Right ventricle myocardium inferior (tissue), 1 donor: ENCODE measurements around the gene CIP2A. TPM values are rescaled to one million over a fixed set of nuclear protein-coding genes. Genes with fewer than 3 reads are reported as not detected.

Source experiments
- ATAC-seq: fragments of 200-7000 bp; cut with Tn5 transposase; one replicate; pipeline ENCODE4 v1.9.1; 2020; ENCODE audit warnings: mild to moderate bottlenecking, moderate library complexity
- DNase-seq: peaks from one replicate; pipeline ENCODE4 v3.0.0; 2021; ENCODE audit errors: missing footprints
- intact Hi-C: fragments of 100-400 bp; cut with DNase I; formaldehyde crosslinking; loops from one replicate; pipeline ENCODE4 v1.11.0; 2022
- total RNA-seq: library from RNA; stranded (reverse); fragmentation: NEBNext Ultra II Directional; extraction: Animal tissue kit (Norgen Biotek cat#: 25700); gene quantifications from one replicate; pipeline ENCODE4 v1.2.1, GENCODE V29; 2021
- donor health status: DM: no; HTN: yes; CAD: no; lungs with severe emphysema.

CIP2A gene
- total RNA-seq, 1 donor from 2014 or later: 1.1 TPM

GRCh38 chr3:108518895-108519294 is 70.3 kb downstream of the CIP2A start:
- intact Hi-C loops: no loop called here
- no peak for DNase-seq
- no peak for ATAC-seq

GRCh38 chr3:108516881-108517280 is 72.4 kb downstream of the CIP2A start:
- no peak for ATAC-seq
- intact Hi-C loops: no loop called here
- no peak for DNase-seq

- DNase-seq: no peak
- intact Hi-C loops: no loop called here
- ATAC-seq: no peak
These were observed 75.3 kb downstream of the CIP2A start for GRCh38 chr3:108513961-108514360.

GRCh38 chr3:108512671-108513070 is 76.6 kb downstream of the CIP2A start:
- no peak for DNase-seq
- no peak for ATAC-seq
- intact Hi-C loops: no loop called here

- intact Hi-C loops: no loop called here
- DNase-seq: no peak
- ATAC-seq: no peak
These were observed 77.7 kb downstream of the CIP2A start for GRCh38 chr3:108511490-108511889.

GRCh38 chr3:108511055-108511454 is 78.2 kb downstream of the CIP2A start:
- DNase-seq (no peak), ATAC-seq (no peak)
- intact Hi-C loops: no loop called here

GRCh38 chr3:108510496-108510895 is 78.7 kb downstream of the CIP2A start, which contains the start of gene MYH15:
Gene MYH15, minus strand, starts transcription at chr3:108510596. Its CDS starts 66 bp downstream, at chr3:108510530.
- DNase-seq: no peak

GRCh38 chr3:108509871-108510270 is 79.4 kb downstream of the CIP2A start:
- intact Hi-C loops: no loop called here
- ATAC-seq (no peak), DNase-seq (no peak)

More at GRCh38 chr3:108510496-108510895, 78.7 kb downstream of the CIP2A start, which contains the start of gene MYH15:
- intact Hi-C loops: no loop called here
- ATAC-seq: no peak

GRCh38 chr3:108509263-108509662 is 80.0 kb downstream of the CIP2A start:
- no peak for DNase-seq
- no peak for ATAC-seq
- intact Hi-C loops: no loop called here

GRCh38 chr3:108507902-108508301 is 81.3 kb downstream of the CIP2A start:
- ATAC-seq: no peak
- intact Hi-C loops: no loop called here
- DNase-seq: no peak

GRCh38 chr3:108505811-108506210 is 83.4 kb downstream of the CIP2A start:
- DNase-seq (no peak), ATAC-seq (no peak)
- intact Hi-C loops: no loop called here

GRCh38 chr3:108503722-108504121 is 85.5 kb downstream of the CIP2A start:
- ATAC-seq: no peak
- no peak for DNase-seq
- intact Hi-C loops: no loop called here

GRCh38 chr3:108501535-108501934 is 87.7 kb downstream of the CIP2A start:
- intact Hi-C loops: no loop called here
- no peak for DNase-seq
- ATAC-seq: no peak

- DNase-seq: no peak
- no peak for ATAC-seq
- intact Hi-C loops: no loop called here
These were observed 88.5 kb downstream of the CIP2A start for GRCh38 chr3:108500728-108501127.

Other genes with a start within 250 kb of the CIP2A start
- gene MYH15, start 78.8 kb downstream of the CIP2A start, total RNA-seq: 0.19 TPM
- 15.4 TPM for gene DZIP3, start 284 bp upstream of the CIP2A start, total RNA-seq
- gene RETNLB, start 168.0 kb upstream of the CIP2A start, total RNA-seq: not detected
- gene TRAT1, start 233.3 kb upstream of the CIP2A start, total RNA-seq: not detected